GM12891 (cell line): ENCODE data around the gene PHF10.
A peak's percentile ranks its signal among the peaks of the same experiment; 100 is the strongest.

Experiments
- POLR2A ChIP-seq: IDR thresholded peaks from 2 replicates; pipeline ENCODE4 v1.6.1; 2011; ENCODE audit warnings: low read depth, low read length, control low read depth
- POLR2AphosphoS5 ChIP-seq: IDR thresholded peaks from 2 replicates; pipeline ENCODE4 v1.6.1; 2011; ENCODE audit warnings: low read depth, low read length, control low read depth
- POU2F2 ChIP-seq: IDR thresholded peaks from 2 replicates; pipeline ENCODE4 v1.6.1; 2011; ENCODE audit warnings: low read depth, mild to moderate bottlenecking, control low read depth, low read length, moderate library complexity
- SPI1 ChIP-seq: IDR thresholded peaks from 2 replicates; pipeline ENCODE4 v1.6.1; 2011; ENCODE audit warnings: low read depth, low read length, control low read depth
- TAF1 ChIP-seq: IDR thresholded peaks from 2 replicates; pipeline ENCODE4 v1.6.1; 2011; ENCODE audit warnings: low read depth, low read length, control low read depth

DNA sequence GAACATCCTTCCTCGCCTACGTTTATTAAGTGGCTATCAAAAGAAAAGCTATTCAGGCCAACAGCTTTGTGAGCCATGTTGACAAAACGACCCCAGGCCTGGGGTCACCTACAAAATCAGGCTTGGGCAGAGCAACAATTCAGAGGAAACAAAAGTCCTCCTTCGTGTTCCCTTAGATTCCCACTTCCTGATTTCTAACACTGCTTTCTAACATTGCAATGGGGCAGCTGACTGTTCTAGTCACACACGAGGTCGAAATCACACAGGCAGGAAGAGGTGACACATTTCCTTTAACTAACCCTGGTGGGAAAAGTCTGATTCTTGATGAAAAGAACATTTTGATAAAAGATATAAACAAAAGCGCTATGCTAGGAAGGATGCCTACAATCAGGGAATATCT is 54.4 kb downstream of the PHF10 start:
- no peak for TF ChIP-seq POLR2A
- TF ChIP-seq POLR2AphosphoS5, result no peak
- TF ChIP-seq SPI1, result peak; percentile 47
- TF ChIP-seq TAF1, result no peak
- no peak for TF ChIP-seq POU2F2
